KOPT-K1 (cell line): ENCODE data around the gene NOC4L.

ENCODE experiments used
- H3K27ac ChIP-seq: fragments of 200-600 bp; sonication (generic); 2 replicates; pipeline ENCODE4 v1.5.1; 2016; ENCODE audit warnings: antibody characterized with exemption, mild to moderate bottlenecking, low read depth, low read length; ENCODE audit not compliant: poor library complexity, severe bottlenecking
- H3K36me3 ChIP-seq: fragments of 200-600 bp; sonication (generic); 2 replicates; pipeline ENCODE4 v1.5.1; 2017; ENCODE audit warnings: antibody characterized with exemption, mild to moderate bottlenecking, low read length, moderate library complexity; ENCODE audit not compliant: insufficient read depth
- H3K9me3 ChIP-seq: fragments of 200-600 bp; sonication (generic); 2 replicates; pipeline ENCODE4 v1.5.1; 2017; ENCODE audit warnings: antibody characterized with exemption, low read length, mild to moderate bottlenecking; ENCODE audit not compliant: insufficient read depth, poor library complexity, severe bottlenecking

The NOC4L gene

GRCh38 chr12:132164426-132164825, 20.2 kb downstream of the NOC4L start:
- no peaks in the 10 kb centered on the region for H3K36me3 ChIP-seq
- H3K27ac ChIP-seq, result no peak overlapping the region
- H3K9me3 ChIP-seq, result no peaks in the 10 kb centered on the region

GRCh38 chr12:132165584-132165983, 21.3 kb downstream of the NOC4L start:
- Histone ChIP-seq H3K27ac (no peak overlapping the region), H3K9me3 (no peaks in the 10 kb centered on the region), H3K36me3 (no peaks in the 10 kb centered on the region)

- Histone ChIP-seq H3K9me3 (no peaks in the 10 kb centered on the region), H3K36me3 (no peaks in the 10 kb centered on the region), H3K27ac (no peak overlapping the region)
Observed at GRCh38 chr12:132166093-132166492, 21.8 kb downstream of the NOC4L start.

- no peaks in the 10 kb centered on the region for H3K36me3 ChIP-seq
- no peaks in the 10 kb centered on the region for H3K9me3 ChIP-seq
- no peak overlapping the region for H3K27ac ChIP-seq
Observed at GRCh38 chr12:132166801-132167591, 22.7 kb downstream of the NOC4L start.

GRCh38 chr12:132167611-132168310, 23.5 kb downstream of the NOC4L start:
- Histone ChIP-seq H3K9me3 (no peaks in the 10 kb centered on the region), H3K36me3 (no peaks in the 10 kb centered on the region), H3K27ac (no peak overlapping the region)

GRCh38 chr12:132168311-132169031, 24.2 kb downstream of the NOC4L start:
- H3K36me3 ChIP-seq, result no peaks in the 10 kb centered on the region
- no peak overlapping the region for H3K27ac ChIP-seq
- H3K9me3 ChIP-seq, result no peaks in the 10 kb centered on the region

GRCh38 chr12:132169376-132169775, 25.1 kb downstream of the NOC4L start:
- Histone ChIP-seq H3K27ac (no peak overlapping the region), H3K9me3 (no peaks in the 10 kb centered on the region), H3K36me3 (no peaks in the 10 kb centered on the region)

GRCh38 chr12:132170094-132170636, 25.9 kb downstream of the NOC4L start:
- Histone ChIP-seq H3K27ac (no peak overlapping the region), H3K9me3 (no peaks in the 10 kb centered on the region), H3K36me3 (no peaks in the 10 kb centered on the region)

- no peaks in the 10 kb centered on the region for H3K36me3 ChIP-seq
- no peaks in the 10 kb centered on the region for H3K9me3 ChIP-seq
- no peak overlapping the region for H3K27ac ChIP-seq
Observed at GRCh38 chr12:132170637-132171292, 26.5 kb downstream of the NOC4L start.

- Histone ChIP-seq H3K27ac (no peak overlapping the region), H3K36me3 (no peaks in the 10 kb centered on the region), H3K9me3 (no peaks in the 10 kb centered on the region)
Observed at GRCh38 chr12:132171293-132171967, 27.2 kb downstream of the NOC4L start.

GRCh38 chr12:132171968-132172521, 27.8 kb downstream of the NOC4L start:
- Histone ChIP-seq H3K9me3 (no peaks in the 10 kb centered on the region), H3K27ac (no peak overlapping the region), H3K36me3 (no peaks in the 10 kb centered on the region)

- Histone ChIP-seq H3K27ac (no peak overlapping the region), H3K36me3 (no peaks in the 10 kb centered on the region)
Observed at GRCh38 chr12:132172619-132173018, 28.4 kb downstream of the NOC4L start.

GRCh38 chr12:132173135-132174014, 29.1 kb downstream of the NOC4L start:
- Histone ChIP-seq H3K9me3 (no peaks in the 10 kb centered on the region), H3K27ac (no peak overlapping the region), H3K36me3 (no peaks in the 10 kb centered on the region)

More at GRCh38 chr12:132172619-132173018, 28.4 kb downstream of the NOC4L start:
- H3K9me3 ChIP-seq, result no peaks in the 10 kb centered on the region
